ENCODE measurements around the gene CD300LG.
"Not testable (repeated sequence)": the region's sequence is repeated elsewhere in the genome, so short reads cannot be mapped to it uniquely, and the experiment has no call there.

CD300LG gene, protein sequence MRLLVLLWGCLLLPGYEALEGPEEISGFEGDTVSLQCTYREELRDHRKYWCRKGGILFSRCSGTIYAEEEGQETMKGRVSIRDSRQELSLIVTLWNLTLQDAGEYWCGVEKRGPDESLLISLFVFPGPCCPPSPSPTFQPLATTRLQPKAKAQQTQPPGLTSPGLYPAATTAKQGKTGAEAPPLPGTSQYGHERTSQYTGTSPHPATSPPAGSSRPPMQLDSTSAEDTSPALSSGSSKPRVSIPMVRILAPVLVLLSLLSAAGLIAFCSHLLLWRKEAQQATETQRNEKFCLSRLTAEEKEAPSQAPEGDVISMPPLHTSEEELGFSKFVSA

DNA sequence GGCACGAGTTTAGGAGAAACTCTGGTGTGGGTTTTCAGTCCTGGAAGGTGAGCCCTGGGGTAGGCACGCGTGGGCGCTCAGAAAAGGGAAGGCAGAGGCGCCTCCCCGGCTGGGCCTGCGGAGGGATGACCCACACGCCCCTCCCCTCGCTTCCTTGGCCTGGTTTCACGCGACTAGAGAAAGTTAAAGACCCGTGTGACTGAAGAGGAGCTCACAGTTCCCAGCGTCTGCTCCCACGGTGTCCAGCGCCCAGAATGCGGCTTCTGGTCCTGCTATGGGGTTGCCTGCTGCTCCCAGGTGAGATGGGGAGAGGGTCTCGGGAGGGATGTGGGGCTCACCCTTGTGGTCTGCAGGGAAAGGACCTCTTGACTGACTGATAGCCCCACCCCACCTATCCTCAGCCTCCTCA, at the start of gene CD300LG:
Gene CD300LG (plus strand): TSS at position 214 of the 409 bp plus-strand sequence. CDS start 41 bp downstream, at position 255.
- no peak for DNase-seq (ENCODE audit: low read depth in 2 of 2)

DNA sequence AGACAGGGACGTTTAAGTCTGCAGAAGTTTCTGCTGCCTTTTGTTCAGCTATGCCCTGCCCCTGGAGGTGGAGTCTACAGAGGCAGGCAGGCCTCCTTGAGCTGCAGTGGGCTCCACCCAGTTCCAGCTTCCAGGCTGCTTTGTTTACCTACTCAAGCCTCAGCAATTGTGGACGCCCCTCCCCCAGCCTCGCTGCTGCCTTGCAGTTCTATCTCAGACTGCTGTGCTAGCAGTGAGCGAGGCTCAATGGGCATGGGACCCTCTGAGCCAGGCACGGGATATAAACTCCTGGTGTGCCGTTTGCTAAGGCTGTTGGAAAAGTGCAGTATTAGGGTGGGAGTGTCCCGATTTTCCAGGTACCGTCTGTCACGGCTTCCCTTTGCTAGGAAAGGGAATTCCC, 49.0 kb upstream of the CD300LG start:
- DNase-seq (ENCODE audit: low read depth in 2 of 2): not testable (repeated sequence)

DNA sequence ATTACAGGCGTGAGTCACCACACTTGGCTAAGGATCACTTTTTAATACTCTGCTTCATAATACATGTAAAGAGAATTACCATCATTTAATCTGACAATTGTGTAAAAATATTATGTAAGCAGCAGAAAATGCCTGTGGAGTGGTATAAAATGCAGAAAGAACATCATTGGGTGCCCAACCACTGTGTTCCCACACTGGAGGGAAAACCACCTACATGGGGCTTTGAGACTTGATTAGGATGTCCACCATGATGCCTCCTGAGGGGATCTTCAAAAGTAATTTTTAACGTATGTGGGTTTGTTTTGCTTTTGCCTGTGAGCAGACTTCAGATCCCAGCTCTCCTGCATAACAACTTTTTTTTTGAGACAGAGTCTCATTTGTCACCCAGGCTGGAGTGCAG, 47.9 kb upstream of the CD300LG start:
- DNase-seq (ENCODE audit: low read depth in 2 of 2): no peak

DNA sequence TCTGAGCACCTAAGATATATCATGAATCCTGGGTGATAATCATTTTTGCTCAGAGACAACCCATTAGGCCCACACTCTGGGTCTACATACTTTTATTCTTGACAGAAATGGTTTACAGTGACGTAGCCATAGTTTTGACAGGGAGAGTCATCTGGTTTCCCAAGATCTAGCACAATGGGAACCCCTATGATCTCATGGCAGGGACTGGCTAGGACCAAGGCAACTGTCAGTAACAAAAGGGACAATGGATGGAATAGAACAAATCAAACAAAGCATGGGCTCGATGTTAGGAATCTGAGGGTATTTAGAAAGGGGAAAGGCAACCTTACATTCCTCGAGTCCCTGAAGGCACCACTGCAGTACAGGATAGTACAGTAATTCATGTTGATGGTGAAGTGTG, 46.2 kb upstream of the CD300LG start:
- DNase-seq (ENCODE audit: low read depth in 2 of 2): no peak

DNA sequence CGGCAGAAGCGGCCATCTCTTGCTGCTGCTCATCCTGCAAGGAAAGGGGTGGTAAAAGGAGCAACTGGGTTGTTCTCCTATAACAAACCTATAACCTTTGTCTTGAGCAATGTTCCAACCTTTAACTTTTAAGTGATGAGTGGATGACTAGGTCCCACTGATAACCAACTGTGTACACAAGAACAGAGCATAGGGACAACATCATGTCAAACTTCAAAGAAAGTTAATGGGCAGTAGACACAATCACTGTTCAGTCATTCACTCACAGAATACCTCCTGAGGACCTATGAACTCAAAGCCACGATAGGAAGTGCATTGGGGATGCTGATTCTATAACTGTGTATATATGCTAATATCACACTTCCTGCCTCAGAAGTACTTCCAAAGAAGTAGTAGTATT, 45.1 kb upstream of the CD300LG start:
- no peak for DNase-seq (ENCODE audit: low read depth in 2 of 2)

DNA sequence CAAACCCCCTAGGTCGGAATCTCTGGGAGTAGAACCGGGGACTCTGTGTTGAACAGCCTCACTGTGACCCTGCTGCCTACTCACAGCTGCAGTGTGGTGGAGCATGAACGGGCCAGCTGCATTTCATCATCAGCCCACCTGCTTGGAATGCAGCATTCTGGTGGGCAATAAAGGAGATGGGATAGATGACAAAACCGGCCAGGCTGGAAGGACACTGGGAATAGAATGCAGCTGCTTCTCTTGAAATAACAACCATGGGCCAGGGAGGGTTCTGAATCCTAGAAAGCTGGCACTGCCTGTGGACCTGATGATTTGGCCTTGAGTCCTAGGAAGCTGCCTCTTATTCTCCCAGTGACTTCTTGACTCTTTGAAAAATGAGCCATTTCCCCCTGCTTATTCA, 43.2 kb upstream of the CD300LG start:
- no peak for DNase-seq (ENCODE audit: low read depth in 2 of 2)

DNA sequence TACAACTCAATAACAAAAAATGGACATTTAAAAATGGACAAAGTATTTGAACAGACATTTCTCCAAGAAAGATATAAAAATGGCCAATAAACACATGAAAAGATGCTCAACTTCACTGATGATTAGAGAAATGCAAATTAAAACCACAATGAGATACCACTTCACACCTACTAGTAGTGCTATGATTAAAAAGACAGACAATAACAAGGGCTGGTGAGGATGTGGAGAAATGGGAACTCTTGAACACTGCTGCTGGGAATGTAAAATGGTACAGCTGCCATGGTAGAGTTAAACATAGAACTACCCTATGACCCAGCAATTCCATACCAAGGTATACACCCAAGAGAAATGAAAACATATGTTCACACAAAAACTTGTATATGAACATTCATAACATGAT, 41.9 kb upstream of the CD300LG start:
- no peak for DNase-seq (ENCODE audit: low read depth in 2 of 2)

DNA sequence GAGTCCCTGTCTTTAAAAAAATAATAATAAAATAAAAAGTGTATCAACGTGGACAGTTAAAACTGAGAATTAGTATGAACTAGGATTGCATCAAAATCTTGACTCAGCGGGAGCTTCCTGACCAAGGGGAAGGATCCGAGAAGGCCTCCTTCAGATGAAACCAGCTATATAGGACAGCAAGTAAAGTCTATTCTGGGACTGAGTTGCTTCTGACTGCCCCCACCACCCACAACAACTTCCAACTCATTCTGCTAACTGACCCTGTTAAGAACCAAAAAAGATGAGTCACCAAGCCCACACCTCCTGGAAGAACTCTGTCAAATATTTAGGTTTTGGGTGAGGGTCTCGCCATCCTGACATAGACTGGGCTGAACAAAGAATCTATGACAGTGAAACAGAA, 38.9 kb upstream of the CD300LG start:
- DNase-seq (ENCODE audit: low read depth in 2 of 2): no peak

DNA sequence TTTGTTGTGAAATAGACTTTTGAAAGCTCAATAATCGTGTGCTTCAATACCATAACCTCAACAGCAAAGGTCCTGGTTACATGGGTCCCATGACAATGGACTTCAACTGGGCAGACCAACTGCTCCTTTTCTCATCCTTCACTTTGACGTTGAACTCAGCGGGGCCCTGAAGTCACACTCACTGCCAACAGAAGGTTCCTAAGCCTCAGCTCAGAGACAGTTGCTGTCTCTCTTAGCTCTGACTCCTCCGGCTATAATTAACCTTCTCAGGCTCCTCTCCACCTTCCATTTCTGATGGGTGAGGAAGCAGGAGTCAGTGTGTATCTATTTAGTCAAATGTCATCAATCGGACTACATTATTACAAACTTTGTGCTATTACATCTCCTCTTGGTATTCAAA, 37.9 kb upstream of the CD300LG start:
- no peak for DNase-seq (ENCODE audit: low read depth in 2 of 2)

DNA sequence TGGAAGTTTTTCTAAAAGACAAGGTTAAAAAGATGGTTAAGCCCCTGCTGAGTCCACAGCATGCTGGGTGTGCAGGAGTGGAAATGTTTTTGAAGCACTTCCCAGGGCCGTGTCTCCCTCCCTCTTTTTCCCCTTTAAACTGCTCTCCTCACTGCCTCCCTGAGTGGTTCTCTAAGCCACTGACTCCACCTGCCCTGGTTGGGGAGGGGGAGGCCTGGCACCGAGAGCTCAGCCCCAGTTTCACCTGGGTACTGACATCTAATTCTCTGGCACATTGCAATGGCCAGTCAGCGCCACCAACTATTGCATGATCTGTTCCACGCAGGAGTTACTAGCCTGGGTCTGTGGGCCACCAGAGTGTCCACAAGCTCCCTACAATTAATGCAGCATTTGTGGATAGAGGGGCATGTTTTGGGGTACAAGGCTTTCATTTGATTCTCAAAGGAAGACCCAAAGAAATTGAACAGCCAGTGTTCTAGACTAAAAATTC, 36.7 kb upstream of the CD300LG start:
- DNase-seq (ENCODE audit: low read depth in 2 of 2): no peak

DNA sequence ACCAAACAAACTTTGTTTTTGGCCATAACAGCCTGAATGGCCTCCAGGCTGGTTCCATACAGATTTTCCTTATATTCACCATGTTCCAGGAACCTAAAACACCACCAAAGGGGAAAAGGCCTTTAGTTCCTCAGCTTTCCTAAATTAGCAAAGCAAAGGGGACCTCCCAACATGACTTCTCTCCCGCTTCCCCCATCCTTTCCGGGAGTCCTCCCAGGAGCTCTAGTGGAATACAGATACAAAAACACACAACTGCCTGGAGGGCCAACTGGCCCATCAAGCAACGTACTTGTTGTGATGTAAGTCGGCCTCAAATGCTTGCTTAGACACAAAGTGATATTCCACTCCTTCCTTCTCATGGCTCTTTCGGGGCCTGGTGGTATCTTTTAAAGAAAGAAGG, 36.2 kb upstream of the CD300LG start:
- DNase-seq (ENCODE audit: low read depth in 2 of 2): no peak

DNA sequence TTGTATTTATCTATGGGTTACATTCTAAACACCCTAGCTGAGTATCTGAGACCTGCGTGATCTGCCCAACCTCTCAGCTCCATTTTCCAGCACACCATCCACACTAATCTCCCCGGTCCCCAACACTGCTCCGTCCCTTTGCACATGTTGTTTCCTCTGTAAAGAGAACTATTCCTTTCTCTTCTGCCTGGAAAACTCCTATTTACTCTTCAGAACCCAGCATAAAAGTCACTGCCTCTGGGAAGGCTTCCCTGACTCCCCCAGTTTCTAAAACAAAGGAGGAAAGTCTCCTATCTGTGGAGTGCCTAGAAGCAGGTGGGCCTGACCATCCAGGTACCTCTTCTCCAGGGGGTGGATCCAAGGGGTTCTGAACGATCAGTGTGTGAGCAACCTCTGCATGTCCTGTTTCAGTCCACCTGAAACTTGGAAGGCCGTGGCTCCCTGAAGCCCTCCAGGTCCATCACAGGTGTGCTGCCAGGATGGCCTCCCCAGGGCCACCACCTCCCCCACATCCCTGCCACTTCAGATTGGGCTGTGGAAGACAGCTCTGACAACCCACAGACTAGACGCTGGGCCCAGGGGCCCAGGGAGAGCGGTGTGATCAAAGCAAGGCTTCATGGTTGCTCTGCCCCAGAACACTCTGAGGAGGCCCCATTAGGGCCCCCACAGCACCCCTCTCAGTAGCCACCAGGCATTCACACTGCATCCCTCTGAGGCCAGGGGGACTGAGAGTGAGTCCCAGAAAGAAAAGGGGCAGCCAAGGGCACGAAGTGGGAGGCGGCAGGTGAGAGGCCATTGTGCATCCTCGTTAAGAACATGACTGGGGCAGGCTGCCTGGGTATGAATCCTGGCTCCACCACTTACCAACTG, 34.3 kb upstream of the CD300LG start:
- no peak for DNase-seq (ENCODE audit: low read depth in 2 of 2)

DNA sequence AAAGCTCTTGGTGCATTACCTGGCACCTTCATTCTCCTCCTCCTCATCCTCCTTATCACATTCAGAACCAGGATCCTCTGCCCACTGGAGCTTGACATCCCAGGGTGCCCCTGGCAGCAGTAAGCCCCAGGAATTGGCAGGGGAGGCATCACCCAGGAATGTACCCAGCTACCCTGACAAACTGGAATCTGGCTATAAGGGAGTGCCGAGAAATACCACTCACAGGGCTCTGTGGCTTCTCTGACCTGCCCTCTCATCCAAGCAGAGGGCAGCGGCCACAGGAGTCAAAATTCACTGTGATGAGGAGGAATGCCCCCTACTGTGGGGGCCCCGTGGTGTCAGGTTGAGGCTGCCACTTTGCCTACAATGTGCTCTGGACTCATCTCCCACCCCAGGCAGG, 33.6 kb upstream of the CD300LG start:
- DNase-seq (ENCODE audit: low read depth in 2 of 2): no peak

DNA sequence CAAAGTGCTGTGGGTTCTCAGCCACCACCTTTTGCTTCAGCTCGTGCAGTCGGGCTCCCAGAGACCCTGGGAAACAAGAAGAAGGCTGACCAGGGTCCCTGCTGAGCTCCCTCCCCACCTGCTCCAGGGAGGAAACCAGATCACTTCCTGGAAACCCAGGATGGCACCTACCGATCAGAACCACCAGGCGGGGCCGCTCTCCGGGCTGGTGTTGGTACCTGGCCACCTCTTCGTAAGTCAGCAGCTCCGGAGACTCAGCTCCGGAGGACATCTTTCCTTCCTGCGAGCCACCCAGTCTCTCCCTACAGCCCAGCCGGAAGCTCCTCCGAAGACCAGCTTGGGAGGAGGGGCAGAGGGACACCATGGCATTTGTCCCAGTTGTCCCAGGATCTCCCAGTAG, 33.0 kb upstream of the CD300LG start:
- no peak for DNase-seq (ENCODE audit: low read depth in 2 of 2)

DNA sequence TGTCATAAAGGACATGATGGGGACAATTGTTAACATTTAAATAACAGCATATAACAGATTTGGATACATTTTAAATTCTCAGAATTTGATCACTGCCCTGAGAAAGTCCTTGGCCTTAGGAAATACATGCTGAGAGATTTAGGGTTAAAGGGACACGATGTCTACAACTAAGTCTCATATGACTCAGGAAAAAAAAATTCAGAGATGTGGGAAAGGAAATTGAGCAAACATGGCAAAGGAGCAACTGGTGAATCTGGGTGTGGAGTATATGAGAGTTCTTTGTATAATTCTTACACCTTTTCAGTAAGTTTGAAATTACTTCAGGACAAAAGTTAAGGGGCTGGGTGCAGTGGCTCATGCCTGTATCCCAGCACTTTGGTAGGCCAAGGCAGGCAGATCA, 32.3 kb upstream of the CD300LG start:
- DNase-seq (ENCODE audit: low read depth in 2 of 2): no peak

DNA sequence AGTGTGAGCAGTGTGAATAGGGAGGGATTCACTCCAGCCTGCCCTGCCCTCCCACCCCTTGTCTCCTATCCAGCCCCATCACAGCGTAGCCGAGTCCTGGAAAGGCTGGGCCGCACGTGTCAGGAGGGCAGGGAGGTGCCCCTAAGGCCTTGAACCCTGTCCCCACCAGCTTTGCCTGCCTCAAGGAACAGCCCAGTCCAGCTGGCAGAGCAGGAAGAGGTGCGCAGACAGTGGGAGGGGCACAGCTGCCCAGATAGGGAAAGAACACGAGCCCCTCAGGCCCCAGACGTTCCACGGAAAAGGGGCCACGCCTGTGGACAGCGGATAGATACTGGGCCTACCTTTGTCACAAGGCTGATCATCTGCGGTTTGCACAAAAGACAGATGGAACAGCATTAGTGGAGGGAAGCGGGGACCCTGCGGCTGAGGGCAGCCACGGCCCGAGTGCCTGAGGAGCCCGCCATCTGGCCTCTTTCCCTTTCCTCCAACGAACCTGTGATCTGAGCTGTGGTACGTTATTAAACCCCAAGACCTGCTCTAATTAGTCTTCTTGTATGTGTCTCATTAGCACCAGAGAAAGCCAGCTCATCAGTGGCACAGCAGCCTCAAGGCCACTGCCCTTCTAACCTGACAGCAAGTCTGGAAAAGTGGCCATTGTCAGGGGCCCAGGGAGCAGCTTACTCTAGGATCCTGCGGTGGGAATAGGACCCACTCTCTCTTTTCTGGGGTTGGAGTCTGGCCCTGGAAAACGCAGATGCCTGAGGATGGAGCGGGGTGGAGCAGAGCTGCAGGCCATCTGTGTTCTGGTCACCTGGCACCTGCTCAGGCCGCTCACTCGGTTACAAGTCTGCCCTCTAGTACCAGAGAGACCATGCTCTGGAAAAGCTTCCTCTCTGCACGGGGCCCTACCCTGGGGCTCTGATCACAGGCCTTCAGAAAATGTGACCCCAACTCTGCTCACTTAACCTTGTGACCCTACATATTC, 30.3 kb upstream of the CD300LG start:
- no peak for DNase-seq (ENCODE audit: low read depth in 2 of 2)

DNA sequence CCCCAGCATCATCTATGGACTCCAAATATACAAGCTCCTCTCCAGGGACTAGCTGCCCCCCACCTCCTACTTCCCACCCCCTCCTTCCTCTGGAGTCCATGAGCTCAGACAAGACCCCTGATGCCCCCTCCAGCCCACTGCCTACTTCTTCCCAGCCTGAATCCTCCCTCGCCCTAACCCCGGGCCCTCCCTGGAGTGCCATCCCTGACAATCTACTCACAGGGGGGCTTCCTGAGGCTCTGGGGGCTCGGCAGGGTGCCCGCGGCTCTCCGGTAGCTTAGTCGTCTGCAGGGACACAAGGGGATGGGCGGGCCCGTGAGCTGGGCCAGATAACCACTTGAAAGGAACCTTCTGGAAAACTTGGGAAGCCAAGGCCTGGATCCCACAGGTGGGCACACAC, 29.1 kb upstream of the CD300LG start:
- no peak for DNase-seq (ENCODE audit: low read depth in 2 of 2)

DNA sequence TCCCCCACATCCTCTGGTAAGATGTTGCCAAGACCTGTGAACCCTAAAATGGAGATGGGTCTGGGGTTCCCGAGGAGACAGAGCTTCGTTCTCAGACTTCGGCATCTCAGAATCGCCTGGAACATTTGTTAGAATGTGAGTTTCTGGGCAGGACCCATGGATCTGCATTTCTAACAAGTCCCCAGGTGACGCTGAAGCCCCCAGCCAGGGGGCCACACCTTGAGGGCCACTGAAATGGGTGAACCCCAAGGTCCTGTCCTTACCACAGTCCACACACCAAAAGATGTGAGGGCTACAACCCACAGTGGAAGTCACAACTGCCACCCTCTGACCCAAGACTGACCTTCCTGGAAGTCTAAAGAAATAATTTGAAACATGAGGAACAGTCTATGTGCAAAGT, 28.0 kb upstream of the CD300LG start:
- no peak for DNase-seq (ENCODE audit: low read depth in 2 of 2)

DNA sequence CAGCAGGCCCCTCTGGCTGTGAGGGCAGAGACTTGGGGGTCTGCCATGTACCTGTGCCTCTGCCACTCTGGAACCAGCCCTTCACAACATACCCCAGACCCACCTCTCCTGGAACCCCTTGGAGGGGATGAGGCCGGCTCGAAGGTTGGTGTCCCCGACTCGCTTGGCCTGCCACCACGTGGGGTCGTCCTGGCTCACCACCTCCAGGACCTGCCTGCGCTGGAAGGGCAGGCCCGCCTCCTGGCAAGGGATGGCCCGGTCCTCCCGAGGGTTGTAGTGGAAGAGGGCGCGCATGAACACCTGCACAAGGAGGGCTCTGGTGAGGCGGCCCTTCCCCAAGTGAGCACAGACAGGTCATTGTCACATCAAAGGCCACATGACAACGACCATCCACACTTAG, 26.2 kb upstream of the CD300LG start:
- DNase-seq (ENCODE audit: low read depth in 2 of 2): no peak

DNA sequence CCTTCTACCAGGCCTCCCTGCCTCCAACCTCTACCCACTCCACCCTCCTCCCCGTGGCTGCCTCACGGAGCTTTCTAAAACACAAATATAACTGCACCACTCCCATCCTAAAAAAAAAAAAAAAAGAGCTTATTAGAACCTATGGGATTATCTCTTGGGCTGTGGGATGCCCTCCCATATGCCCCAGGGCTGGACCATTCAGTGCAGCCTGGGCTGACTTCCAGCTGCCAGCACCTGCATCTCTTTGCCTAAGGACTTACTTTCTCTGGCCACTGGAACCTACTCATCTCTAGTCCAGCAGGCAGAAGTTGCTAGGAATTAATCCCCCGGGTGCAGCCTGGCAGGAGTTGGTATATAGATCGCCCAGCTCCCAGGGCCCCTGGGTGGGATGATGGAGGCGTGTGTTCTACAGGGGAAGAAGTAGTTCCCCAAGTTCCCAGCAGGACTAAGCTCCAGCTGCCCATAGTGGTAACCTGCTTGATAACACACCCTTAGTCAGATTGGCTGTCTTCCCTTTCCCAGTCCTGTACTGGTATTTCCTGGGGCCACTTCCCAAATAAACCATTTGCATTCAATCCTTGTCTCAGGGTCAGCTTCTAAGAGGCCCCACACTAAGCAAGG, 24.3 kb upstream of the CD300LG start:
- no peak for DNase-seq (ENCODE audit: low read depth in 2 of 2)

DNA sequence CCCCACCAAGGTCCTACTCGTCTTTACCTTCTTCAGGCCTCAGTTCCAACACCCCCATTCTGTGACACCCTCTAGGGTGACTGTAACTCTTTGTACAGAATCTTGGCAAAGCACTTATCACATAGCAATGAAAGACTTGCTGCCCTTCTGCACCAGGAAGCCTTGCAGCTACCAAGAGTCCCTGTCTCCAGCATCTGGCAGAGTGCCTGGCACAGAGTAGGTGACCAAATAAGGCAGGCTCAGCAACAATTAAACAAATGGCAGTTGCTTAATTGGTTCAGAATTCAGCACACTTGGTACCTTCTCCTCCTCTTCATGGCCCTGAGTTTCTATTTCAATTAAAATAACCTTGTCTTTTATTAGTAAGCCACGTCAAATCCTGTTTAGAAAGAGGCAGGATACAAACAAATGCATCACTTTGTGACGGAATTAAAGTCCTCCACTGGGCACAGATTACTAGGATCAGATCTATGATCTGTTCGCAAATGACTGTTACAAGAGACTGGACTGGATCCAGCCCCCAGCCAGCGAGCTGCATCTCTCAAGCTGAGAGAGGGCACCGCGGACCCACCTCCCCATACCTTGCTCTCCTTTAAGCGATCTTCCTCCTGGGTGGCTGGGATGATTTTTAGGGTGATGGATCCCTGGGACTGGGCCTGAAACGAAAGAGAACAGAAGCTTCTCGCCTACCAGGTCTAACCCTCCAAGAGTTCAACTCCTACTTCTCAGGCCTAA, 23.5 kb upstream of the CD300LG start:
- no peak for DNase-seq (ENCODE audit: low read depth in 2 of 2)

All from stimulated activated CD4-positive, alpha-beta T cell treated with anti-CD3 and anti-CD28 coated beads, Interleukin-1b, Interleukin-23, amount 100 ng/mL, for 1 hour (primary cell).